GM18520 (cell line): ENCODE data around the gene FAM98B.
"Not testable (repeated sequence)": the region's sequence is repeated elsewhere in the genome, so short reads cannot be mapped to it uniquely, and the experiment has no call there.

Source experiments
- ATAC-seq: cut with Tn5 transposase; IDR thresholded peaks from one replicate; pipeline ENCODE4 v1.9.1; 2021; ENCODE audit not compliant: unreplicated experiment

Gene FAM98B

DNA sequence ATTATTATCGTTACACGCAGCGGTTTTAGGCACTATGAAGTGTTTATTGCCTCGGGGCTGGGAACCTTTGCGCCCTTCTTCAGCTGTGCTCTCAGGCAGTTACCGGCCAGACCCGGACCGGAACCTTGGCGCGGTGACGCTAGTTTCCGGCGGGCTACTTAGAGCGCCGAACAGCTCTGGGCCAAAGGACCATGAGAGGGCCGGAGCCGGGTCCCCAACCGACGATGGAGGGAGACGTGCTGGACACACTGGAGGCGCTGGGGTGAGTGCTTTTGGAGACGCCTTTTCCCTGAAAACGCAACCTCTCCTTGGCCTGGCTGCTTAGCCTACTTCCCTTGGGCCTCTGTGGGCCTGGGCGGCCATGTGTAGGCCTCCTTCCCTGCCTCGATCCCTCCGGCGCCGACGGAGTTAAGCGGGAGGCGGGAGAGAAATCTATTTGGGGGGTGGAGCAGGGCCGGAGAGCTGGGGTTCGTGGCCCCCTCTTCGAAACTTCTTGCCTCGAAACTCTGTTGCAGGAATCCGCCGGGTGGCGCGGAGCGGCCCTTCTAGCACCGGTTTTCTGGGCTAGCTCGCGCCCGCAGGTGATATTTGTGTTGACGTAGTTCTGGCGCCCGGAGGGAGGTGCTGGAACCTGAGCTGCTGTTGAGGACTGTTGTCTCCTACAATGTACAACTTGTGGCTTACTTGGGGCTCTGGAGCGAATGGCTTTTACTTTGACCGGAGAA is at the start of gene FAM98B:
FAM98B (plus strand) TSS at position 157 of the 725 bp plus-strand sequence; CDS start at position 192, 35 bp downstream.
- peak; percentile 70 for ATAC-seq

DNA sequence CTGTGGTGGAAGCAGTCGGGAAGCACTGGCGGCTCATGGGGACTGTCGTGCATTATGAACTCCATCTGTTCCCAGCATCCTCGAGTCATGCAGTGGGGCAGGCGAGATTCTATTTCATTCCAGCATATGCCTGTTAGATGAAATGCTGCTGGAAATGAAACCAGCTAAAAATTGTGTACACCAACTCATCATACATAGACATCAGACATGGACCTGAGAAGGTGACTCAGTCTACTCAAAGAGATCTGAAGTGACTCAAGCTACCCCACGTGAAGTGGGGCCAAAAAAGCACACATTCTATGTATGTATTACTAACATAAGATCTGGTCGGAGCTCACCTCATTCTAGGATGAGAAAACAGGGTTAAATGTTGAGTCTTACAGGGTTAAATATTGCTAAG is 47.5 kb upstream of the FAM98B start:
- ATAC-seq = no peak

DNA sequence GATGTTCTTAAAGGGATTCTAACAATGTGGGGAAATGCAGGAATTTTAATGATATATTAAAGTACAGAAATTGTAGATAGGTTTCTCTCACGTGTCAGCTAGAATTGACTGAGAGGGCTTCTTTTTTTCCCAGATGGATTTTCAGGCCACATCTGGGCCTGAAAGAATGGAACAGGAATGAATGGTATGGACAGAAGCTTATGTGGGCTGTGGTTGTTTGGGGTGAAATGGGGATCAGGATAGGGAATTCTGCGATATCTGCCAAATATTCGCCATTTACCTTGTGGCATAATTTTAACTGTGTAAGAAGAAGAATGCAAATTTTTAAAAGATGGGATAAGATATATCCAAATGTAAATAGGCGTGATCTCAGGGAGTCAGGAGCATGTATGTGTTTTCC is 45.4 kb upstream of the FAM98B start:
- no peak for ATAC-seq

DNA sequence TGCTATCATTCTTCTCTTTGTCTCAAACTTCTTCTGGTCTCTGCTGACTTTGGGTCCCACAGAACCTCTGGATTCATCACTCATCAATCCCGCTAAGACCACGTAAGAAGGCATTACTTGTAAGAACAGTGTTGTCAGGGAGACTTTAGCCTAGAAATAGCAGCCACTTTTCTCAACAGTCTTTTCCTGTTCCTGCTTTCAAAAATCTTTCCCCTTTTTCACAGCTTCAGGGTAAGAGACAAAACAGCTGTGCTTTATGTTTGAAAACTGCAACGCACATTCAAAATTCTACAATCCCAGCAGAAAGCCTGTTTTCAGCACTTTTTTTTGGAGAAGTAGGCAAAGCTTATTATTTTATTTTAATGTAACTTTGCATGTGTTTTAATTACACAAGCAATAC is 42.0 kb upstream of the FAM98B start:
- ATAC-seq = no peak

DNA sequence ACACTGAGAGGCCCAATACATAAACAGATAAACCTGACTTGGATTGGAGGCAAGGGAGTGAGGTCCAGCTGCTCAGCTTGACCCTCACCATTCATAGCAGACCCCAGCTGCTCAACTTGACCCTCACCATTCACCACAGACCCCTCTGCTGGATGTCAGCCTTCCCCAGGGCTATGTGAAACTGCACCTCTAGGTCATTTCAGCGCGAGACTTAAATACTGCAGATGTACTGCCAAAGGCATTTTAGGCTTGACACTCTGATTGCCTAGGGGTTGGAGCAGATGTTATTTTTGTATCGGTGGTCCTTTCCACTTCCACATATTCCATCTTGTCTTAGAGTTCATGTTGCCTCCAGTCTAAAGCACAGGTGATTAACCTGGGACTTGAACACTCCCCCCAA is 41.5 kb upstream of the FAM98B start:
- ATAC-seq = no peak

DNA sequence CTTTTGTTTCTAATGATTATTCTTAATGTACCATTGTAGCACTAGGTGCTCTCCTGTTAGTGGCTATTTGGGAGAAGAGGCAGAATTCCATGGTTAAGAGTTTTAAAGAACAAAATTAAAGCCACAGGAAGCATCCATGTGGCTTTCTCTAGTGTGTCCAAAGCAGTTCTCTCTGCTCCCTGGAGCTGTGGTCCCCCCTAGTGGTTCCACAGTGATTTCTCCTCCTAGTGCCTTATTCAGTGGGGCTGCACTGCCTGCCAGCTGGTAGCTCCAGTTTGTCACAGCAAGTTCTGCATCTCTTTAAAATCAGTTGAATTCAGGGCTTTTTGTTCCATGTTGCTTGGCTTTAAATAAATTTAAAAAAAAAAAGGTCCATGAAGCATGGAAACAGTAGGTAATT is 39.6 kb upstream of the FAM98B start:
- ATAC-seq = no peak

DNA sequence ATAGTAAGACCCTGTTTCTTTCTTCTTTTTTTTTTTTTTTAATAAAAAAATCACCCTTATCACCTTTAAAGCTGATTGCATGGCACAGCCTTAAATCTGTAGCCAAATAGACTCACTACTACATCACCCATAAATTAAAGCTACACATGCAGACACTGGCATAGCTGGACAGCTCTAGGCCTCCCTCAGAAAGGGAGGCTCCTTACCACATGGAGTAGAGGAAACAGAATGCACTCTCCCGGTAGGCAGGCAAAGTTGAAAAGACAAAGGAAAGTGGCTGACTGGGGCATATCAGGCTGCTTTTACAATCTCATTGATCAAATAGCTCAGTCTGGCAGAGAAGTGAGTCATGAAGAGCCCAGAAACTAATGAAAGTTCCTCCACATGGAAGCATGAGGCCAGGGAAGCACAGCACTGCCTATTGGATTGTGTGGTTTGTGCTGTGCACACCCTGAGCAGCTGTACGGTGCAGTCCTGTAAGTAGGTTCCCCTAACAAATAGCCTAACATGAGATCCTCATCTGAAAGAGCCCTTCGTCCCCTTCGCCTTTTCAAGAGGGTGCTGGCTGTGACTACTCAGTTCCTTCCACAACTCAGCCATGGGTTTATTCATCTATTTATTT is 32.7 kb upstream of the FAM98B start:
- ATAC-seq = no peak

DNA sequence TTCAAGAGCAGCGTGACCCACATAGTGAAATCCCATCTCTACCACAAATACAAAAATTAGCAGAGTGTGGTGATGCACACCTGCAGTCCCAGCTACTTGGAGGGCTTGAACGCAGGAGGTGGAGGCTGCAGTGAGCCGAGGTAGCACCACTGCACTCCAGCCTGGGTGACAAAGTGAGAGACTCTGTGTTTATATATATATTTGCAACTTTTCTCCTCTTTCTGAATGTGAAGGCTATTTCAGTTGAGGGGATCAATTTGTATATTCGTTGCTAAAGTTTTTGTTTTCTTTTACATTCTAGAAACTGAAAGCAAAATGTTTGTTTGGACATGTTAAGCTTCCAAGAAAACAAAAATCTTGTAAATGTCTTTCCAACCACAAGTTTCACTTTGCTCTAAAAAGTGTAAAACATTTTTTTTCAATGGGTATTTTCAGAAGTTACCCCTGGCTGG is 29.8 kb upstream of the FAM98B start:
- ATAC-seq = peak; percentile 62

DNA sequence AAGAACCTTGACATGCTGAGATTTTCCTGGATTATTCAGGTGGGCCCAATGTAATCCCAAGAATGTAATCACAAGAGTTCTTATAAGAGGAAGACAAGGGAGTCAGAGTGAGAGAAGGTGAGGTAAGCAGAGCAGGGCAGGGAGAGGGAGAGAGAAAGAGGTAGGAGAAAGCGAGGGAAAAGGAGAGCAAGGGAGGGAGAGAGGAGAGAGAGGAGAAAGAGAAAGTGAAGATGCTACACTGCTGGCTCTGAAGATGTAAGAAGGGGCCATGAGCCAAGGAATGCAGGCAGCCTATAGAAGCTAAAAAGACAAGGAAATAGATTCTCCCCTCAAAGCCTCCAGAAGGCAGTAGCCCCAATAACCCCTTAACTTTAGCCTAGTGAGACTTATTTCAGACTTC is 28.7 kb upstream of the FAM98B start:
- no peak for ATAC-seq

DNA sequence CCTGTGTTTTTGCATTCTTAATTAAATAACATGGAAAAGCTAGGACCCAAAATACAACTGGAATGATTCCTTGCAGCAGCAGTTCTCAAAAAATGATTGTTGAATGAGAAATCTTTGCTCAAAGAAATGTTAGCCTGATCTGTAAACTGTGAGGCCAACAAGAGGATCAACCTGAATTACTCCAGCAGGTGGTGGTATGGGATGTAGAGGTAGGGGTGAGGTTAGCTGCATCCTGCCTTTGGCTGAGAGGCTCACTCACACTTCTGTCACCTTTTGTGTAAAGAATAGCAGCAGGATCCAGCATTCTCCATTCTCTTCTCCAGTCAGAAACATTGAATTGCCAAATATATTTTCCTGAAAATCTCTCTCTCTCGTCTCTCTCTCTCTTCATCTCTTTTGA is 26.5 kb upstream of the FAM98B start:
- no peak for ATAC-seq

DNA sequence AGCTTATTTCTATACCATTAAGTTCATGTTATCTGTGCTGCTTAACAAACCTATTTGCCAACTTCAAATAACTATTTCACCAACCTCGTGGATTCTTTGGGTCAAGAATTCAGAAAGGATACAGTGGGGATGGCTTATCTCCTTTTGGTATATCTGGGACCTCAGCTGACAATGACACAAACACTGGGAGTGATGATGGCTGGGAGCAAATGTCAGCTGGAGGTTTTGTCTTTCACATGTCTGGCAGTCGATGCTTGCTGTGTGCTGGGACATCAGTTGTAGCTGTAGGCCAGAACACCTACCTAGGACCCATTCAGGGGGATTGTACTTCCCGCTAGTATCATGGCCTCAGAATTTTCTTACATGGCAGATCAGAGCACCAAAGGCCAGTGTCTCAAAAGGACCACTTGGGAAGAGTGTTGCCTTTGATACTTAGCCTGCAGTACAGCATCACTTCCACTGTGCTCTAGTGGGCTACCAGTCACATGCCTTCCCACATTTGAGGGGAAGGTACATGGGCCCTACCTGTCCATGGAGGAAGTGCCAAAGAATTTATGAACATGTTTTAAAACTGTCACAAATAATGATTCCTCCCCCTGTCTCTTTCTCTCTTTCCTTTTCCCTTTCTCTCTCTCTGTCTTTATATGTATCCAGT is 23.7 kb upstream of the FAM98B start:
- ATAC-seq = no peak

DNA sequence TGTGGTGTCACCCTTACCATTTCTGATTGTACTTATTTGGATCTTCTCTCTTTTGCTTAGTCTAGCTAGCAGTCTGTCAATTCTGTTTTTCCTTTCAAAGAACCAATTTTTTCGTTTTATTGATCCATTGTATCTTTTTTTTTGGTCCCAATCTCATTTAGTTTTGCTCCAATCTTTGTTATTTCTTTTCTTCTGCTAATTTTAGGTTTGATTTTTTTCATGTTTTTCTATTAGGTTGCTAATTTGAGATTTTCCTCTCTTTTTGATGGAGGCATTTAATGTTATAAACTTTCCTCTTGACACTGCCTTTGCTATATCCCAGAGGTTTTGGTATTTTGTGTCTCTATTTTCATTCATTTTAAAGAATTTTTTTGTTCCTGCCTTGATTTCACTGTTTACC is 16.9 kb upstream of the FAM98B start:
- ATAC-seq = no peak

DNA sequence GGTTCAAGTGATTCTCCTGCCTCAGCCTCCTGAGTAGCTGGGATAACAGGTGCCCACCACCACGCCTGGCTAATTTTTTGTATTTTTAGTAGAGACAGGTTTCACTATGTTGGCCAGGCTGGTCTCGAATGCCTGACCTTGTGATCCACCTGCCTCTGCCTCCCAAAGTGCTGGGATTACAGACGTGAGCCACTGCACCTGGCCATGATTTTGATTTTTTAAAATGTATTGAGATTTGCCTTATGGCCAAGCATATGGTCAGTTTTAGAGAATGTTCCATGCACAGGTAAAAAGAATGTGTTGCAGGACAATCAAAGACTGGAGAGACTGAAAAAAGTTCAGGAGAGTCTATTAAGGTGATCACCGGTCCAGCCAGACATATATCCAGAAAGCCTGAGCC is 16.3 kb upstream of the FAM98B start:
- ATAC-seq = not testable (repeated sequence)

DNA sequence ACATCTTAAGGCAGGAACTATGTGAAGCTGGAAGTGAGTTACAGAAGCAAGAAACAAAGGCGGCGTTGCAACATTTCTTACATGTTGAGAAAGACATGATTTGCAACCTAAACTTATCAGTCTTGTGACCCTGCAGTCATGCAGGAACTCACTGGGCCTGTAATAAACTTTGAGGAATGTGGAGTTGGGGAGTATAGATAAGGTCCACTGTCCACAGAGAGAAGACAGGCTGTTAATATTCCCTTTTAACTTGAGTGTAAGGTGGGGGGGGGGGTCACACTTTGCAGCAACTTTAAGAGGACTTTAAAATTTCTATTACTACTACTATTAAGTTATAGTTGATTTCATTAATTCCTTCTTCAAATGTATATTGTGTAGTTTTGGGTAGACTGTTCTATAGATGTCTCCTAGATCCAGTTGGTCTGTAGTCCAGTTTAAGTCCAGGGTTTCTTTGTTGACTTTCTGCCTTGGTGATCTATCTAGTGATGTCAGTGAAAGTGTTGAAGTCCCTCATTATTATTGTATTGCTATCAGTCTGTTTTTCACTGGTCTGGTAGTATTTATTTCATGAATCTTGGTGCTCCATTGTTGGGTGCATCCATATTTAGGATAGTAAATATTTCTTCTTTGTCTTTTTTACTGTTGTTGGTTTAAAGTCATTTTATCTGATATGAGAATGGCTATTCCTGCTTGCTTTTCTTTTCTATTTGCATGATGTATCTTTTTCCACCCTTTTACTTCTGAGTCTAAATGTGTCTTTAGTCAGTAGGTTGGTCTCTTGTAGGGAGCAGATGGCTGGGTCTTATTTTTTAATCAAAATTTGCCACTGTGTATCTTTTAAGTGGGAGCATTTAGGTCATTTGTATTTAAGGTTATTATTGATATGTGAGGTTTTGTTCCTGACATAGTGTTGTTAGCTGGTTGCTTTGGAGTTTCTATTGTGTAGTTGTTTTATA is 15.6 kb upstream of the FAM98B start:
- ATAC-seq = no peak

DNA sequence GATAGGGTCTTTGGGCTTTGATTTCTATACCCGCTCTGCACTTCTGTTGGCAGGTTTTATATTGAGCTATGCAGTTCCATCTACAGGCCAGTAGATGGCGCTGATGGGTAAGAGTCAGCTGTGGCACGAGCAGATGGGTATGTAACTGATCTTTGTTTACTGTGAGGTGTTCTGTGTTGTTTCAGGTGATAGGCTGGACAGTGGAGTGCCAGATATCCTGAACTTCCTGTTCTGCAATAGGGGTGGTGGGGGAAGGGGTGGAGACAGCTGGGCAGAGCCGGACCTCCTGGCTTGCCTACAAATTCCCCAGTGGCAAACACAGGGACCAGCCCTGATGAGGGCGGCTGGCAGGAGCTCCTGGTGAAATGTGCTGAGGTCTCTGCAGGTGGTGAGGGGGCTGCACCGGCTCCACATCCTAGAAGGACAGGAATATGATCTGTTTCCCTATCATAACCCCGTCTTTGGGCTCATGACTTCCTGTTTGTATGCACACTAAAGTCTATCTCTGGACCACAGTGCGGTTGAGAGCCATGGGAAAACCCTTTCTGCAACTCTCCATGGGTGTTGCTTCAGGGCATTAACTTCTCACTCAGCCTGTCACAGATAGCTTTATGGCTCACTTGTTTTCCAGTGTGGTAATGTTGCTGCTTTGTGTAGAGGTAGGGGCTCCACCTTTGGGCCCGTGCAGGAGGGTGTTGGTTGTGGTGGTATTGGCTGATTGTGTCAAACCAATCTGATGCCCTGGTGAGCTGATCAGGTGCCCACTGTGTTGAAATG is 13.4 kb upstream of the FAM98B start:
- ATAC-seq = peak; percentile 70

DNA sequence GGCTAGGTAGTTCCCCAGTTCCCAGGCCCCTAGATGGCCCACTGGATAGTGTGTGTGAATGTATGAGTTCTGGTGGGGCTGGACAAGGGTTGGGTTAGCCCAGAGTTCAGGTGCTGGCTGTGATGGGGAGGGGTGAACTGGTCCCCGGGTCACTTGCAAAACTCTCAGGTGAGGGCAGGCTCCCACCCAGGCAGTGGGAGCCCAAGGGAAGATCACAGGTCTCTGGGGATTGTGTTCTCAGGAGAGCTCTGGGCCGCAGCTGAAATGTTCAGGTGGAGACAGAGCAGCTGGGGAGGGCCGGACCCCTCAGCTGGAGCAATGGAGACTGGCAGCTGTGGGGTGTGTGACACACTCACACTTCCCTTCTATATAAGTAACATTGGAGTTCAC is 12.8 kb upstream of the FAM98B start:
- ATAC-seq = no peak

DNA sequence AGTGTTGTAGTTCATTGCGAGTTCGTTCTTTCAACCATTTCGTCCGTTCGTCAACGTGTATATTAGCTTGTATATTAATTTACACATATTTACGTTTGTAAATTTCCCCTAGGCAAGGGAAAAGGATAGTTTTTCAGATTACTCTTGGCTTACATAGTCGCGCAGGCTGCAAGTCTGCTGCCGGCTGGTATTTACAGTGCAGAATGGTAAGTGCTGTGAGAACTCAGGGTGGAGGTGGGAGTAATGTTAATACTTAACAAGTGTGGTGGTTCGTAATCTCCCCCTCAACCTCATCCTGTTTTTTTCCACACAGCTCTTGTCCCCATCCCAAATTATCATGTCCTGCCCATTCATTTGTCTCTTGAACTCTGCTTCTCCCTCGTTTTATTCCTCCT is 766 bp downstream of the FAM98B start:
- ATAC-seq = no peak

DNA sequence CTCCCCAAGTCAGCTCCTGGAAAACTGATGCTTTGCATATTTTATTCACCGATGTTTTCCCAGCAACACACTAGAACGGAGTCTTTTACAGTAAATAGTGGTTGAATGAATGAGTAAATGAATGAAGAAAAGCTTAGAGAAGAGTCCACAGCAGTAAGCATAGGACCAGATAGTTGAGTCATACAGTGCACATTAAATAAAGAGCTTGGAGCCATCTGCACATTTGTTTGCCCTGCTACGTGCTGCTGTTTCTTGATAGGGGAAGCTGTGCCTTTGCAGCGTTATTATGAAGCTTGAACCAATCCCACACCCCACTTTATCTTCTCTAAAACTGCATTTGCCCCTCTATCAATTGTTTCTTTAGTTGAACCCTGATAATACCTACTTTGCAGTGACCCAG is 1.2 kb downstream of the FAM98B start:
- no peak for ATAC-seq

DNA sequence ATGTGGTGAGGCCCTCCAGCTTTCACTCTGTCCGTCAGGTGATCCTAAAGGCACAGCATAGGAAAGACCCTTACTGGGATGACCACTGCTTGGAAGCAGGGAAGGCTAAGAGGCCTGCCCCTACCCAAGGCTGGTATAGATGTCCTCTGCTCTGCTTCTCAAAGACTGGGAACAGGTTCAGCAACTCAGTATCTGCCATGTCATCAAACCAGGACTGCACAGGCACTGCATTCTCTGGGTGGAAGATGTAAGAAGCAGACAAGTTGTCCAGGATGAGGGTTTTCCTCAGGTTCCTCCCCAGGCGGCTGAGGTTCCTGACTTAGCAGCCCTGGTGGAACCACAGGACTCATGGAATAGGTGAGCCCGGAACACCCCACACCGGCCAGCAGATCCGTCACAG is 4.7 kb downstream of the FAM98B start:
- no peak for ATAC-seq

DNA sequence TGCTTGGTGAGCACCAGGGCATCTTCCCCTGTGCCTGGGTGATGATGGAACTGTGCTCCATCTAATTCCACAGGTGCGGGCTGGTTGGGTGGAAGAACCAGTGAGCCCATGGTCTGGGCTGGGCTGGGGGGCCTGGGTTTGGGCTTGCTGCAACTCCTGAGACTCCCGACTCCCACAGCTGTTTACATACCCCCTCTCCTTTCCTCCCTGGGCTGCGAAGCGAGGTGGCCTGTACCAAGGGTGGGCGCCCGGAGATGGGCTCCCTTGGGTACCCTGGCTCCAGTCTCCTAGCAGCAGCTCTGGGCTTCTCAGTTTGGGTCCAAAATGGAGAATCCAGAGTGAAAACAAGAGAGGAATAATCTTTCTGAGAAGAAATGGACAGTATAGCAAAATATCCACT is 5.6 kb downstream of the FAM98B start:
- ATAC-seq = no peak
